Activated naive CD8-positive, alpha-beta T cell treated with anti-CD3 and anti-CD28 coated beads, Interleukin-2, amount 50 U/mL, for 24 hours (primary cell): ENCODE results near the gene HAPLN3.

Experiments used
- ATAC-seq: fragments of 150-1000 bp; cut with Tn5 transposase; one replicate; pipeline ENCODE4 v1.10.0; 2021
- DNase-seq: peaks from one replicate; pipeline ENCODE4 v3.0.0; 2021
- H3K27ac Mint-ChIP-seq: one replicate; pipeline ENCODE4 v1.8.0; 2021; ENCODE audit warnings: mild to moderate bottlenecking, mixed read lengths
- H3K27me3 Mint-ChIP-seq: one replicate; pipeline ENCODE4 v1.8.0; 2021; ENCODE audit warnings: mixed read lengths
- H3K36me3 Mint-ChIP-seq: one replicate; pipeline ENCODE4 v1.8.0; 2021; ENCODE audit warnings: low read depth, mixed read lengths
- H3K4me1 Mint-ChIP-seq: one replicate; pipeline ENCODE4 v1.8.0; 2021; ENCODE audit warnings: mixed read lengths
- H3K4me3 Mint-ChIP-seq: one replicate; pipeline ENCODE4 v1.8.0; 2021; ENCODE audit warnings: mild to moderate bottlenecking, moderate library complexity, mixed read lengths
- H3K9me3 Mint-ChIP-seq: one replicate; pipeline ENCODE4 v1.8.0; 2021; ENCODE audit warnings: mixed read lengths

The HAPLN3 gene

GRCh38 chr15:88918738-88919137 is 23.4 kb upstream of the HAPLN3 start:
- H3K4me1 Mint-ChIP-seq, result peaks cover 30% of the 10 kb centered on the region
- H3K36me3 Mint-ChIP-seq, result no peaks in the 10 kb centered on the region
- no peak overlapping the region for H3K4me3 Mint-ChIP-seq
- ATAC-seq (peak; percentile 97), DNase-seq (peak; percentile 39)
- H3K27ac Mint-ChIP-seq, result peak overlapping the region; percentile 11
- H3K9me3 Mint-ChIP-seq, result no peaks in the 10 kb centered on the region
- peaks cover 9% of the 10 kb centered on the region for H3K27me3 Mint-ChIP-seq

DNA sequence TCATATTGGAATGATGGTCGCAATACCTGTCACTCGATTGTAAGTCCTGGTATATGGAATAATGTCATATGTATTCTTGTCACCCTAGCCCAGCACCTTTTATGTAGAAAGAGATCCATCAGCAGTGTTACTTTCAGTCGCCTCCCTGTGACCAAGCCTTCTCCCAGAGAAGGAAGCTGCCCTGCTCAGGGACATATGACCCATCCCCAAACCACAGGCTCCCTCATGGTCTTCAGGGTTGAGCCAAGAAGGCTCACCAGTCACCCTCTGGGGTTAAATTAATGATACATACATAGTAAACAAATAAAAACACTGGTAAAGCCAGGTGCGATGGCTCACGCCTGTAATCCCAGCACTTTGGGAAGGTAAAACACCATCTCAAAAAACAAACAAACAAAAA is 22.4 kb upstream of the HAPLN3 start:
- ATAC-seq, result no peak
- Mint-ChIP-seq H3K4me3 (no peak overlapping the region), H3K4me1 (peaks cover 34% of the 10 kb centered on the region), H3K27ac (no peak overlapping the region), H3K27me3 (peaks cover 9% of the 10 kb centered on the region), H3K36me3 (no peaks in the 10 kb centered on the region), H3K9me3 (no peaks in the 10 kb centered on the region)
- DNase-seq, result no peak

- Mint-ChIP-seq H3K27ac (no peak overlapping the region), H3K27me3 (peaks cover 7% of the 10 kb centered on the region), H3K4me3 (no peak overlapping the region), H3K4me1 (peaks cover 38% of the 10 kb centered on the region), H3K9me3 (no peaks in the 10 kb centered on the region), H3K36me3 (no peaks in the 10 kb centered on the region)
- no peak for ATAC-seq
- DNase-seq, result no peak
Measured at GRCh38 chr15:88915354-88915753, 20.0 kb upstream of the HAPLN3 start.

GRCh38 chr15:88913850-88914169 is 18.5 kb upstream of the HAPLN3 start:
- ATAC-seq (no peak), DNase-seq (no peak)
- Mint-ChIP-seq H3K27ac (peak overlapping the region; percentile 90), H3K4me3 (peak overlapping the region; percentile 86), H3K4me1 (peaks cover 28% of the 10 kb centered on the region), H3K27me3 (peaks cover 6% of the 10 kb centered on the region), H3K9me3 (no peaks in the 10 kb centered on the region), H3K36me3 (no peaks in the 10 kb centered on the region)

GRCh38 chr15:88913017-88913849 is 17.9 kb upstream of the HAPLN3 start, which contains the start of gene MFGE8:
TSS of gene MFGE8 (minus strand) at chr15:88913379. CDS start at chr15:88913319, 60 bp downstream.
- Mint-ChIP-seq H3K27ac (peak within 1 kb of the TSS; percentile 90), H3K4me1 (peaks cover 22% of the 10 kb centered on the region), H3K27me3 (peaks cover 6% of the 10 kb centered on the region), H3K4me3 (peak within 1 kb of the TSS; percentile 86), H3K9me3 (no peaks in the 10 kb centered on the region), H3K36me3 (no peaks in the 10 kb centered on the region)
- peak; percentile 86 for ATAC-seq
- DNase-seq, result peak; percentile 84

GRCh38 chr15:88912500-88912921 is 17.2 kb upstream of the HAPLN3 start:
- Mint-ChIP-seq H3K4me1 (peaks cover 18% of the 10 kb centered on the region), H3K9me3 (no peaks in the 10 kb centered on the region), H3K36me3 (no peaks in the 10 kb centered on the region), H3K4me3 (peak overlapping the region; percentile 86), H3K27me3 (peaks cover 6% of the 10 kb centered on the region), H3K27ac (no peak overlapping the region)
- no peak for DNase-seq
- no peak for ATAC-seq

DNA sequence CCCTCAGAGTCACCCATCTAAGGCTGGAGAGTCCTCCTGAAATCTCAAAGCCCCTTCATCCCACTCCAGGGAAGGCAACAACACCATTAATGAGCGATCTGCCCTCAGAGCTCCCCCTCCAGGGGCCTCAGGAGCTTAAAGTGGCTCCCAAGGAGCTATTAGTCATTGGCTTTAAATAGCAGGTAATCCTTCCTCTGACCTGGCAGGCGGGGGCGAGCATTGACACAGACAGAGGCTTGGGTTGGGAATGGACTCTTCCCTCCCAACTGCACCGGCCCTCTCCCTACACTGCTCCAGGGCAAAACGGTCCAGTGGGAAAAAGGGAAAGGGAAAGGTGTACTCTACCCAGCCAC is 16.4 kb upstream of the HAPLN3 start:
- Mint-ChIP-seq H3K36me3 (no peaks in the 10 kb centered on the region), H3K9me3 (no peaks in the 10 kb centered on the region), H3K4me3 (peak overlapping the region; percentile 86), H3K27ac (no peak overlapping the region), H3K27me3 (peaks cover 3% of the 10 kb centered on the region), H3K4me1 (peaks cover 18% of the 10 kb centered on the region)
- no peak for ATAC-seq
- no peak for DNase-seq

GRCh38 chr15:88909956-88910831 is 14.8 kb upstream of the HAPLN3 start:
- no peak overlapping the region for H3K4me3 Mint-ChIP-seq
- ATAC-seq (no peak), DNase-seq (no peak)
- H3K27ac Mint-ChIP-seq, result no peak overlapping the region
- no peaks in the 10 kb centered on the region for H3K9me3 Mint-ChIP-seq
- H3K36me3 Mint-ChIP-seq, result no peaks in the 10 kb centered on the region
- peaks cover 20% of the 10 kb centered on the region for H3K4me1 Mint-ChIP-seq
- H3K27me3 Mint-ChIP-seq, result no peaks in the 10 kb centered on the region

DNA sequence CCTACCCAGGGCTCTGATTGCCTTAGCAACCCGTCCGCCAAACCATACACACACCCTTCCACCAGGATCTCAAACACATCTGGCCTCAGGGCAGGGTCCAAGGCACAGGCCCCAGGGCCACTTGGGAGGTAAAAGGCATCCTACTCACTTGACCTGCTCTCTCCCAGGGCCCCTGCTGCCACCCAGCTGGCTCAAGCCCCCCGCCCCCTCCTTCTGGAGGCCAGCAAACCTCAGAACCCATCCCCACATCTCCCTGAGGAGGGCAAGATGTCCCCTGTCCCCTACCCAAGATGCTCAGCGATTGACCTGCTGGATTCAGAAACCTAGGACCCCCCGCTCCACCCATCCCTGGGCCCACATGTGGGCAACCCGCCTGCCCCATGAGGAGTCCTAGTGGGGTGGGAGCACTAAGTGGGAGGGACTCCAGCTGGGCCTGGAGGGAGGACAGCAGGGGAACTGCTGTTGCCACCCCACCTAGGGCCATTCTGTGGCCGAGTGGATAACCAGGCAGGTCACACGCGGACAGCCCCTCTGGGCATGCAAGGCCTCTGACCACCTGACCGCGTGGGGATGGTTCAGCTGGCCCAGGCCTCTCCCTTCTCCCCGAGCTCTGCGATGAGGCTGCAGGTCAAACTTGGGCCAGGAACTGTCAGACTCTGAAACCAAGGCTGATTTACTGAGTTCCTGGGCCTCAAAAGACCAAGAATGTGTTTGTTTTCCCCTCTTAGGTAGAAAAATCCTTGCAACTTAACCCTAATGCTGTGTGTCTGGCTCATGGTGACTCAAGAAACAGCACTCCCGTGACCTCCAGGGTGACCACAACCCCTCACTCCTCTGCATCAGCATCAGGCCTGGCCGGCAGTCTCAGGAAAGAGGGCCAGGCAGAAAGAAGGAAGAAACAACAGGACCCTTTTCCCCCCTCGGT is 13.6 kb upstream of the HAPLN3 start:
- H3K27ac Mint-ChIP-seq, result no peak overlapping the region
- H3K9me3 Mint-ChIP-seq, result no peaks in the 10 kb centered on the region
- H3K4me1 Mint-ChIP-seq, result peaks cover 32% of the 10 kb centered on the region
- ATAC-seq (no peak), DNase-seq (no peak)
- no peak overlapping the region for H3K4me3 Mint-ChIP-seq
- H3K36me3 Mint-ChIP-seq, result no peaks in the 10 kb centered on the region
- no peaks in the 10 kb centered on the region for H3K27me3 Mint-ChIP-seq

DNA sequence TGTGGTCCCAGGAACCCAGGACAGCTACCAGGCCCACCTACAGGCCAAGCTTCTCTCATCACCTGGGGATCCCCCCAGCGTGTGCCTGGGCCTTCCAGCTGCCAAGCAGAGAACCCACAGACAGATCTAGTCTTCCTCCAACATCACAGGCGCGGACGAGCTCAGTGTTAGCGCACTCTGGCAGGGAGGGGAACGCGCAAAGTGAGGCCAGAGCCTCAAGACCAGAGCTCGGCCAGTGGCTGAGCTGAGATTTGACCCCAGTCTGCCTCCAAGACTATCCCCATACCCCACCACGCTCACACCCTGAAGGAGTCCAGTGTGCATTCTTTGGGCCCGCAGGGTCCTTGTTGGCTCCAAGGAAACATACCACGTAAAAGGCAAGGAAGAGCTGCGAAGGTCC is 12.8 kb upstream of the HAPLN3 start:
- no peak for DNase-seq
- H3K27me3 Mint-ChIP-seq, result no peaks in the 10 kb centered on the region
- H3K4me3 Mint-ChIP-seq, result no peak overlapping the region
- H3K9me3 Mint-ChIP-seq, result no peaks in the 10 kb centered on the region
- H3K4me1 Mint-ChIP-seq, result peaks cover 30% of the 10 kb centered on the region
- H3K36me3 Mint-ChIP-seq, result no peaks in the 10 kb centered on the region
- no peak overlapping the region for H3K27ac Mint-ChIP-seq
- ATAC-seq, result no peak

DNA sequence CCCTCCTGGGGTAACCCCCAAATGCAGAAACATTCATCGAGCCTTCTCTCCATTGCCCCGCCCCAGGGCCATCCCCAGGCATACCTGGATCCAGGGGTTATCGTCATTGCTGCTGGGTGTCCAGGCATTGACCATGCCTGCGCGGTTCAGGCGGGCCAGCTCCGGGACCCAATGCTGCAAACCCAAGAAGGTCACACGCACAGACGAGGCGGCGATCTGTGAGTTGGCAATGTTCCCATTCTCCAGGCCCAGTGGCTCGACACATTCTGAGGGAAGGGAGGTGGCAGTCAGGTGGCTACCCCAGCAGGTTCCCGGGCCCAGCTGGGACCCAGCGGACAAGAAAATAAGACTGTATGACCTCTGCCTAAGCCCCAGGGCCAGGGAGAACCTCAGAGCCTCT is 11.8 kb upstream of the HAPLN3 start:
- DNase-seq (no peak), ATAC-seq (no peak)
- Mint-ChIP-seq H3K27me3 (no peaks in the 10 kb centered on the region), H3K36me3 (no peaks in the 10 kb centered on the region), H3K4me1 (peaks cover 28% of the 10 kb centered on the region), H3K27ac (no peak overlapping the region), H3K4me3 (no peak overlapping the region), H3K9me3 (no peaks in the 10 kb centered on the region)

GRCh38 chr15:88906551-88906950 is 11.2 kb upstream of the HAPLN3 start:
- no peaks in the 10 kb centered on the region for H3K36me3 Mint-ChIP-seq
- DNase-seq (no peak), ATAC-seq (no peak)
- H3K4me3 Mint-ChIP-seq, result no peak overlapping the region
- H3K9me3 Mint-ChIP-seq, result no peaks in the 10 kb centered on the region
- H3K4me1 Mint-ChIP-seq, result peaks cover 23% of the 10 kb centered on the region
- H3K27me3 Mint-ChIP-seq, result no peaks in the 10 kb centered on the region
- no peak overlapping the region for H3K27ac Mint-ChIP-seq

DNA sequence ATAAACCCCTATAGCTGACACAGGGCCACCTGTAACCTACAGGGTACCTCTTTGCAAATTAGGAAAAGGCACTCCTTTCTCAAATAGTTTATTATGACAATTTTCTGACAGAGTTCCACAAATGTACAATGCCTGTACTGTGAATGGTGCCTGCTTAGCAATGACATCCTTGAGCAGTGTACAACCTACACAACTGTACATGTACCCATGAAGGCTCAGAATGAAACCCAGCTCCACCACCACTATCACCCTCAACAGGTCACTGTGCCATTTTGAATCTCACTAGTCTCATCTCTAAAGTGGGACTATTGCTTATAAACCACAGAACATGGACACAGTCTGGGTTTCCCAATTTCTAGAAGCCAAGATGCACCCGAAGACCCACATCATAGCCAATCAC is 10.8 kb upstream of the HAPLN3 start:
- Mint-ChIP-seq H3K4me1 (peaks cover 23% of the 10 kb centered on the region), H3K27me3 (no peaks in the 10 kb centered on the region), H3K9me3 (no peaks in the 10 kb centered on the region), H3K4me3 (no peak overlapping the region), H3K36me3 (no peaks in the 10 kb centered on the region), H3K27ac (no peak overlapping the region)
- DNase-seq, result no peak
- ATAC-seq, result no peak

- peaks cover 21% of the 10 kb centered on the region for H3K4me1 Mint-ChIP-seq
- H3K27me3 Mint-ChIP-seq, result no peaks in the 10 kb centered on the region
- H3K27ac Mint-ChIP-seq, result no peak overlapping the region
- H3K36me3 Mint-ChIP-seq, result no peaks in the 10 kb centered on the region
- no peak overlapping the region for H3K4me3 Mint-ChIP-seq
- no peaks in the 10 kb centered on the region for H3K9me3 Mint-ChIP-seq
- DNase-seq (no peak), ATAC-seq (no peak)
Measured at GRCh38 chr15:88905576-88905975, 10.2 kb upstream of the HAPLN3 start.
